ENCODE results near the gene GLP2R.

GRCh38 chr17:9813166-9813565, 12.6 kb upstream of the GLP2R start:
- TF ChIP-seq CTCF (conservative IDR thresholded peaks at IDR 0.05; ENCODE audit: low read depth, low read length) (no peak), EZH2 (IDR thresholded peaks at IDR 0.05; ENCODE audit: borderline replicate concordance, low read depth, low read length, poor library complexity, severe bottlenecking) (no peak)

Data from A673 (cell line).